Measurements from ENCODE around the gene NANOGP8.

- TF ChIP-seq CTCF (IDR thresholded peaks at IDR 0.05) (no peak), POLR2A (IDR thresholded peaks at IDR 0.05) (no peak)
Measured at GRCh38 chr15:35055416-35056105, 29.5 kb downstream of the NANOGP8 start.
